Articular chondrocyte of knee joint (primary cell): Measurements from ENCODE around the gene LMCD1. TPM values are rescaled to one million over a fixed set of nuclear protein-coding genes. Genes with fewer than 3 reads are reported as not detected.

Source experiments
- total RNA-seq: library from RNA; depleted of rRNA; stranded (reverse); fragments of >200 nt; gene quantifications from 2 replicates; pipeline ENCODE4 v1.2.3, GENCODE V29; 2012

Gene LMCD1, protein sequence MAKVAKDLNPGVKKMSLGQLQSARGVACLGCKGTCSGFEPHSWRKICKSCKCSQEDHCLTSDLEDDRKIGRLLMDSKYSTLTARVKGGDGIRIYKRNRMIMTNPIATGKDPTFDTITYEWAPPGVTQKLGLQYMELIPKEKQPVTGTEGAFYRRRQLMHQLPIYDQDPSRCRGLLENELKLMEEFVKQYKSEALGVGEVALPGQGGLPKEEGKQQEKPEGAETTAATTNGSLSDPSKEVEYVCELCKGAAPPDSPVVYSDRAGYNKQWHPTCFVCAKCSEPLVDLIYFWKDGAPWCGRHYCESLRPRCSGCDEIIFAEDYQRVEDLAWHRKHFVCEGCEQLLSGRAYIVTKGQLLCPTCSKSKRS
- 208 and 322 TPM in 2 replicates for total RNA-seq

DNA sequence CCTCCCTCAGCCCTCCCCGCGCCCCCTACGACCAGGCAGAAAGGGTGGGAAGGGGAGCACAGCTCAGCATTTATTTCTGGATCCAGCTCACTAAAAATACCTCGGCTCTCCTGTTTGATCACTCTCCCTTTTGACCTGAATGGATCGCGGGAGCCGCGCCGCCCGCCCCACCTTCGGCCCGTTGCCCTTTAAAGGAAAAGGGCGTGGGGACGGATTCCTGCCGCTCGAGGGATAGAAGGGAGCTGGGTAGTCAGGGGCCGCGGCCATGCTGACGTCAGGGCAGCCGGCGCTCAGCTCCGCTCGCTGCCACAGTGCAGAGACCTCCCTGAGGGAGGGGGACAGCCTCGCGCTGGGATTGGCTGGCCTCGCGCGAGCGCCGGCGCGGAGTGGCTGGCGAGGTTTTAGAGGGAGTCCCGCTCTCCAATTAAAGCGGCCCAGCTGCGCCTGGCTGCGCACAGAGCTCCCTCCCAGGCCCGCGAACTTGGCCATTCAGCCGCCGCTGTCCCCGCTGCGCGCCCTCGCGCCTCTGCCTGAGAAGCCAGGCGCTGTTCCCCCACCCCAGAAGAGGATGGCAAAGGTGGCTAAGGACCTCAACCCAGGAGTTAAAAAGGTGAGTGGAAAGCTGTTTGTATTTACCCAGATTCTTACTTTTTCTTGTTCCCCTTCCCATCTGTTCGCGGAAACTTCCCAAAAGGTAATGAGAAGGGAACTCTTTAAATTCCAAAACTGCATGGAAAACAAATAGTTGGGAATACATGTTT lies at the start of gene LMCD1:
TSS of gene LMCD1 (plus strand) at position 453 of the 761 bp plus-strand sequence. CDS start at position 569, 116 bp downstream.

Other genes with a start within 250 kb of the LMCD1 start
- 0.11 TPM in 1 of 2 replicates, not detected in the other for gene SSUH2, start 143.0 kb downstream of the LMCD1 start, total RNA-seq
- gene CAV3, start 232.0 kb downstream of the LMCD1 start, total RNA-seq = not detected in 2 replicates